ENCODE data around the gene KCNK3.

The KCNK3 gene

DNA sequence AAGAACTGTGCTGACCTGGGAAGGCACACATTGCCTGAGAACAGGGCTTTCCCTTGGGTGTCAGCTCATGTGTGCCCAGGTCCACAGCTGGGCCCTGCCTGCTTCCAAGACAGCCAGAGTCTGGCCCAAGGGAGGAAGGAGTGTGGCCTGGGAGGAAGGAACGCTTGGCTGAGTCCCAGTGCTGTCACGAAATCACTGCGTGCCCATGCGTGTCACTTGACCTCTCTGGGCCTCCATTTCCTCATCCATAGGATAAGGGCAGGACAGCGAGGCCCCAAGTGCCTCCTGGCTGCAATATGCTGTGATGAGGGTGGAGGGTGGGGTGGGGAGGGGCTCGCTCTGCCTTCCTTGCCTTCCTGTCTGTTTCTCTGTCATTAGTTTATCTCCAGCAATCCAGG is 642 bp upstream of the KCNK3 start:
- DNase-seq (ENCODE audit: low spot score), result no peak

DNA sequence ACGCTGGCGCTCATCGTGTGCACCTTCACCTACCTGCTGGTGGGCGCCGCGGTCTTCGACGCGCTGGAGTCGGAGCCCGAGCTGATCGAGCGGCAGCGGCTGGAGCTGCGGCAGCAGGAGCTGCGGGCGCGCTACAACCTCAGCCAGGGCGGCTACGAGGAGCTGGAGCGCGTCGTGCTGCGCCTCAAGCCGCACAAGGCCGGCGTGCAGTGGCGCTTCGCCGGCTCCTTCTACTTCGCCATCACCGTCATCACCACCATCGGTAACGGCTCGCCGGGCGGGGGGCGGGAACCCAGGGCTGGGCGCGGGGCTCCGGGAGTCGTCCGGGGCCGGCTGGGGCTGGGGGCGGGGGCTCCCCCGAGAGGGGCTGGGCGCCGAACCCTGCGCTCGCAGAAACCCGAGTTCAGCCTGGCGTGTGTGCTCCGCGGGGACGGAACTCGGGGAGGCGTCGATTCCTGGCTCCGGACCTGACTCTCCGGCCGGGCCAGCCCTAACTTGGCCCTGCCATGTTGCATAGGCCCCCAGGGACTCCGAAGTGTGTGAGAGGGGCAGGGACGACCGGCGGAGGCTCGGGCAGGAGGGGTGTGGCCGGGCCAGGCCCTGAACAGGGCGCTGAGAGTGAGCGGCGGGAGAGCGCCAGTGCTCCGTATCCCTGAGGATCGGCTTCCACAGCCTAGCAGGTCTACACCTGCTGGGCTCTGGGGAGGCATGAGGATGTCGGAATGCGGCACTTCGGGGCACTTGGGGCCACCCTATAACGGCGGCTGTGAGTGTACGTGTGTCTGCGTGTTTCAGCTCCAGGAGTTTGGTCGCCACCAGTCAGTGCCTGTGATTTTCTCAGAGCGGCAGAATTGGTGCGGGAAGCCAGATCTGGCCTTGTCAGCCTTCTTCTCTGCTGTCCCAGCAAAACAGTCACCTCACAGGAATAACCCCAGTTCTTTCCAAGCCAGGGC is 651 bp downstream of the KCNK3 start:
- DNase-seq (ENCODE audit: low spot score), result no peak

DNA sequence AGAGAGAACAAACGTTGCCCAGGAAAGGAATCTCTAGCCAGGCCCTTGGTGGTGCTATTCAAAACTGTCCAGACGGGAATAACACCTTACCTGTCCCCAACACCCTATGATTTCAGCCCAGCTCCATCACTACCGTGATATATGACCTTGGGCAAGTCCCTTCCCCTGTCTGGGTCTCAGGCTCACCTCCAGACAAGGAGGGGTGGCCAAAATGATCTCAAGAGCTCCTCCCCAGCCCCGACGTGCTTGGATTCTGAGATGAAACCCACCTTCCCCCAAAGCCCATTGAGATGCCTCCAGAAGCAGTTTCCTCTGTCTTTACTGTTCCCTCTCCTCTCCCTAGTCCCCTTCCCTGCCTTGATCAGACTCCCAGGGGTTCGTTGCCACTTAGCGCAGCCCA is 1.5 kb downstream of the KCNK3 start:
- DNase-seq (ENCODE audit: low spot score), result no peak

DNA sequence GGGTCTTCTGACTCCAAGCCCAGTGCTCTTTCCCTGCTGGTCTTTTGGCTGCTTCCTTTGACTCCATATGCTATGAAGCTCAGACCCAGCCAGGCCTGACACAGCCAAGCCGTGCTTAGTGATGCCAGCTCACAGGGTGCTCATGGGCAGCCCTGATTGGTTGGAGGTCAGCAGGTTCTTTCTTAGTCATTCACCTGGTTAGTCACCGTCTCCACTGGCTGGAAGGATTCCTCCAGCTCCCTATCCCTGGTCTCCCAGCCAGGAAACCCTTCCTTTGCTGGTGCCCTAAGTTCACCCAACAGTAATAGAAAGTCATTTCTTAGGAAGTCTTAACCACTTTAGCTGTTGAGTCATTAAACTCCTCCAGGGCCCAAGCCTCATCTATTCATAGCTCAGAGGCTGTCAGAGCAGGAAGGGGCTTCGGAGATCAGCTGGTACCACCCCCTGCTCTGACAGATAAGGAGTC is 3.9 kb downstream of the KCNK3 start:
- no peak for DNase-seq (ENCODE audit: low spot score)

DNA sequence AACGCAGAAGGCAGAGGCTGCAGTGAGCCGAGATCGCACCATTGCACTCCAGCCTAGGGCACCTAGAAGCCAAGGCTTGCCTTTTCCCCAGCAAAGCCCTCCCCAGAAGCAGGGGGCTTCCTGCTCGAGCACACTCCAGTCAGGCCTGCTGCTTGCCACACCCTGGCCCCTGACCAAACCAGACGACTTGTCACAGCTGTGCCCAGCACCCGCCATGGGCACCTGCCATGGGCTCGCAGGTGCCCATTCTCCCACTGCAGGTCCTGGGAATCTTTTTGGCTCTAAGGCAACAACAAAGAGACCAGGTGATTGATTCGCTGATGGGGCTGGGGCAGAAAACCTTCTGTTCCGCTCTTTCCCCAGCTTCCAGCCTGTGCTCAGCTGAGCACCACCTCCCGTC is 4.9 kb downstream of the KCNK3 start:
- DNase-seq (ENCODE audit: low spot score), result no peak

DNA sequence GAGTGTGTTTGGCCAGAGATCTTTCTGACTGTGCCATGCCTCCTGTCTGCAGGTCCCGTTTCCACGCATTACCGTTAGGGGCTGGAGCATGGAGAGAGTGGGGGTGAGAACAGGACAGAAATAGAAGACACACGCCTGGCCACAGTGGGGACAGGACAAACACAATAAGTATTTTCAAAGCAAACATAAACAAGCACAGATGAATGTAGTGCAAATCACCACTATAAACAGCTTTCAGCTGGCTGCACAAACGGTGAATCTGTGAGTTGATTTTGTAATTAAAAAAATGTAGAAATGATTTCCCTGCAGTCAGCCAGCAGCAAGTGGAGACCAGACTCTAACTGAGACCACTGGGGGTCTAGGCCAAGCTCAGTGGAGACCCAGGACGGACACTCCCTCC is 6.8 kb downstream of the KCNK3 start:
- no peak for DNase-seq (ENCODE audit: low spot score)

DNA sequence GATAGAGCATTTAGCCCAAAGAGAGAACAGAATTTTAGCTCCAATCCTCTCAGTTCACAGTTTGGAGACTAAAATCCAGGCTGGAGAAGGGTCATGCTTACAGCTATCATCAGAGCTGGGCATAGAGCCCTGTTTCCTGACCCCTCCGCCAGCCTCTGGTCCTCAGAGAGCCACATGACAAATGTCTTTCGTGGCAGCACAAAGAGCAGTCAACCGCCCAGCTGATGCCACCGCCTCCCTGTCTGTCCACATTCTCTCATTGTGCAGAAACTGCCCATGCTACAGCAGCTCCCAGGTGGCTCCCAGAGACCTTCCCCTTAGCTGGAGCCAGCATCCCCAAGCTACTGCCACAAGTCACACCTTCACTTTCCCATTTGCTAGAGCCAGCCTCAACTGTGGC is 7.6 kb downstream of the KCNK3 start:
- DNase-seq (ENCODE audit: low spot score), result no peak

DNA sequence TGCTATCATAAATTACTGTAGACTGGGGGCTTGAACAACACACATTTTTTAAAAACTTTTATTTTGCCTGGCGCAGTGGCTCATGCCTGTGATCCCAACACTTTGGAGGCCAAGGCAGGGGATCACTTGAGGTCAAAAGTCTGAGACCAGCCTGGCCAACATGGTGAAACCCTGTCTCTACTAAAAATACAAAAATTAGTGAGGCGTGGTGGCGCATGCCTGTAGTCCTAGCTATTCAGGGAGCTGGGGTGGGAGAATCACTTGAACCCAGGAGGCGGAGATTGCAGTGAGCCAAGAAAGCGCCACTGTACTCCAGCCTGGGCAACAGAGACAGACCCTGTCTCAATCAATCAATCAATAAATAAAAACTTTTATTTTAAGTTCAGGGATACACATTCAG is 9.1 kb downstream of the KCNK3 start:
- no peak for DNase-seq (ENCODE audit: low spot score)

DNA sequence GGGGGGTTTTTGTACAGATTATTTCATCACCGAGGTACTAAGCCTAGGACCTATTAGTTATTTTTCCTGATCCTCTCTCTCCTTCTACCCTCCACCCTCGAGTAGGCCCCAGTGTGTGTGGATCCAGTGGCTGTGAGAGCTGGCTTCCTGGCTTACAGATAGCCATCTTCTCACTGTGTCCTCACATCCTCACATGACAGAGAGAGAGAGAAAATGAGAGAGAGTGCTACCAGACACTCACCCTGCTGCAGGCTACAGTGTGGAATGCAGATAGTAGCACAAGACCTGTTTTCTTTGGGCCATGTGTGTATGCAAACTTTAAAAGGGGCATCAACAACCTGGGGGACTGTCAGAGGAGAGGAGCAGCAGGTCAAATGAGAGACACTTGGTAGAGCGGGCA is 9.5 kb downstream of the KCNK3 start:
- DNase-seq (ENCODE audit: low spot score), result no peak

DNA sequence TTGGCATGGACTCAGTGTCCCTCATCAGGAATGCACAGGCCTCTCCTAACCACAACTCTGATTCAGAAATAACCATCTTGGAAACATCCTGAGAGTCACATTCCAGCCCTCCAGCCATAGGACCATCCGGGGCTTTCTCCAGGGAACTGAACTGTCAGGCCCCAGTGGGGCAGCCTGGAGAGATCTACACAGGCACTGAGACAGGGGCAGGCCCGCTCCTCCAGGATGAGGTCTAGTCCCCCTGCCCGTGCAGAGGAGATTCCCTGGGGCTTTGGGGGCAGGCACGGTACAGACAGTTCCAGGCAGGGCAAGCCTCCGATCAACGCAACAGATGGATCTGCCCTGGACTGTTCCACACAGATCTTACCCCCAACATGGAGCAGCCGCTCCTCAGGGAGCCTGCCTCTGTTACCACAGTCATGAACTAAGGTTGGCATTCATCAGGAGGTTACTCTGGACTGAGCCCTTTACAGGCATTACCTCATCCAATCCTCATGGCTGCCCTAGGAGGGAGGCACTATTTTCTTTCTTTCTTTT is 12.0 kb downstream of the KCNK3 start:
- no peak for DNase-seq (ENCODE audit: low spot score)

DNA sequence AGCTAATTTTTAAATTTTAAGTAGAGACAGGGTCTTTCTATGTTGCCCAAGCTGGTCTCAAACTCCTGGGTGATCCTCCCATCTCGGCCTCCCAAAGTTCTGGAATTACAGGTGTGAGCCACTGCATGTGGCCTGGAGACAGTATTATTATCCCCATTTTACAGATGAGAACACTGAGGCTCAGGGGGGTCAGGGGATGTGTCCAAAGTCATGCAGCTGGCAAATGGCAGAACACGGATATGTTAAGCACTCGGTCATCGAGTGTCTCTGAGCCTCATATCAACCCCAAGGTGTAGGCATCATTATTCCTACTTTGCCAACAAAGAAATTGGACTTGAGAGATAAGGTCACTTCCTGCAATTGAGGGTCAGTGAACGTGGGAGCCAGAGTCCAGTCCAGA is 12.6 kb downstream of the KCNK3 start:
- no peak for DNase-seq (ENCODE audit: low spot score)

DNA sequence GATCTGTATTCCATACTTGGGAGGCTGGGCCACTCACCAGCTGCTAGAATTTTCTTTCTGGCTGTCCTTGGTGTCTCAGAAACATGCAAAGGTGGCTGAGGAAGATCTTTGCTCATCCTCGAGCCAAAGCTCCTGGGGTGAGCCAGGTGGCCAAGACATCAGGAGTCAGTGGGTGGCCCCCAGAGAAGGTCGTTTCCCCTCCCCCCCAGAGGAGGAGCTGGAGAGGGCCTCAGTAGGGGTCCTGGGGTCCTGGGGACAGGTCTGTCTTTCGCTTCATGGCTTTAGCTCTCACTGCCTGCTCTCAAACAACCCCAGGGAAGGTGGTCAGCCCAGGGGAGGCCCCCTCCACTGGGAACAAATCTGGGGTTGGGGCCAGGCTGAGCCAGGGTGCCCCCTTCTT is 13.6 kb downstream of the KCNK3 start:
- no peak for DNase-seq (ENCODE audit: low spot score)

DNA sequence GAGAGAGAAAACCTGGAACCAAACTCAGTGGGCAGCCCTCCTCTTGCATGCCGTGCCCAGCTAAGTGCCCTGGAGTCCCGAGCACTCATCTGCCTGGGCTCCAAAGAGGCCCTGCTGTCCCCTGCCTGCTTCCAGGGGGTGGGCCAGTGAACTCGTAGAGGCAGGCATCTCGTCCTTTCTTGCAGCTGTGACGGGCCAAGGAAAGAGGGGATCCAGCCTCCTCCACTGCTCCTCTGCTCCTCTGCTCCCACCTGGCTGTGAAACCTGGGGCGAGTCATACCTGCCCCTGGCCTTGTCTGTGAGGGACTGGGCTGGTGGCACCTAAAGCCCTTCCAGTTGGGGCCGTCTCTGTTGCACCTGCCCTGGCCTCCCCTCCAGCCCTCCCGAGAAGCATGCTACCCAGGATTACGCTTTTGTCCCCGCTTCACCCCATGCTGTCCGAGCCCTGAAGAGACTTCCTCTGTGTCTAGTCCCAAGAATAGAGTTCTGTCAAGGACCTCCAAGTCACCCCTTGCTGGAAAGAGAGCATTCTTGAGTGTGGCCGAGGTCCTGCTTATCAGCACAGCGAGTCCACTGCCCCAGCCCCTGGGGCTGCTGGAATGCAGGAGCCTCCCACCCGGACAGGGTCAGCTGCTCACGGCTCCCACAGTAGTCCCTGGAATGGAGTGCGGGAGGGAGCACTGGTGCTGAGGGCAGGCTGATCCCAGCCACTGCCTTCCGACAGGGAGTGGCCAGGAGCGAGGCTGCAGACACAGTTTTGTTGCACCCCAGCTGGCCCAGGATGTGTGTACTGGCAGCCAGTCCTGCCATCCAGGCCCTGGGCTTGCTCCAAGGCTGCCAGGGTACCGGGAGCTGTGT is 14.3 kb downstream of the KCNK3 start:
- no peak for DNase-seq (ENCODE audit: low spot score)

DNA sequence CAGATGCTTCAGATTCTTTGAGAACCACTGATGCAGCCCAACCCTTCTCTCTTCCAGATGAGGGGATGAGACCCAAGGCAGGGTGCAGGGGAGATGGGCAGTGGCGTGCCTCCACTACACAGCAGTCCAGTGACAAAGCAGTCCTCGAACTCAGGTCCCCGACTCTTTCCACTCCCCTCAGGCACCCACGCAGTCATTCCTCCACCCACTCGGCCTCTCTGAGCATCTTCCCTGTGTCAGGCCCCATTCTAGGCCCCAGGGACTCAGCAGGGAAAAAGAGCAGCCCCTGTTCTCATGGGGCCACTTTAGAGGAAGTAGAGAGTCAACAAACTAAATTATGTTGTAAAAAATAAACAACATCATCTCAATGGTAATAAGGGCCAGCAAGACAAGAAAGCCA is 15.2 kb downstream of the KCNK3 start:
- no peak for DNase-seq (ENCODE audit: low spot score)

DNA sequence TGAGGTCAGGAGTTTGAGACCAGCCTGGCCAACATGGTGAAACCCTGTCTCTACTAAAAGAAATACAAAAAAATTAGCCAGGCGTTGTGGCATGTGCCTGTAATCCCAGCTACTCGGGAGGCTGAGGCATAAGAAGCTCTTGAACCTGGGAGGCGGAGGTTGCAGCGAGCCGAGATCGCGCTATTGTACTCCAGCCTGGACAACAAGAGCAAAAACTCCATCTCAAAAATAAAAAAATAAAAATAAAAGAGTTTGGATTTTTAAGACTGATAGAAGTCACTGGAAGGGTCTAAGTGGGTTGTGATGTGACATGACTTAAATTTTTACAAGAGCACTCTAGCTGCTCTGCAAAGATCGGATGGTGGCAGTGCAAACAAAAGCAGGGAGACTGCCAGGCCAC is 15.9 kb downstream of the KCNK3 start:
- no peak for DNase-seq (ENCODE audit: low spot score)

DNA sequence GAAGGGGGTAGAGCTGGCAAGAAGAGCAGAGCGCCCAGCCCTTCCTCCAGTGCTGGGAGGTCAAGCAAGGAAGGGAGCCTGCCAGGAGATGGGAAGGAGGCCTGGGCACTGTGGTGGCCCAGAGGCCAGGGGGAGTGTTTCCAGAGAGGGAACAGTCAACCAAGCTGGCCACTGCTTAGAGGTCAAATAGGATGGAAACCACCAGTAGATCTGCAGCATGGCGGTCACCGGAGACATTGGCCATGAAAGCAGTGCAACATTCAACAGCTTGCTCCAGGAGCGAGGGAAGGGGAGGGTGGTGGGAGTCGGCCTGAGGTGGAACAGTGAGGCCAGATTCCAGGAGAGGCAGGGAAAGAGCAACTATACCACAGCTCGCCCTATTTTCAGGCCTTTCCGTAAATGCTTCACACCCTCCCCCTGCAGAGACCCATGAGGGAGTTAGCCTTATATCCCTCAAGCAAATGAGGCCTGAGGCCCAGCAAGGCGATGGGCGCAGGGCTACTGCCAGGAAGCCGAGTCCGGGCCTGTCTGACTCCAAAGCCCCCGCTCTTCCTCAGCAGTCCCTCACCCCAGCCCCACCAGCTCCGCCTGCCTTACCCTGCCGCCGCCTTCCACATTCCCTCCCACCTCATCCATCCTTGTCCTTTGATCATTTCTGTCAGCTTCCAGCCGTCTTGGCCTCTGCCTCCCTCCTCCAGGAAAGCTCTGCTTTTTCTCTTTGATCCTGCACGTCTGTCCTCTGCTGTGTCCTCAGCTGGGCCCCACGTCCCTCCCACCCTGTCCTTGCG is 17.0 kb downstream of the KCNK3 start:
- no peak for DNase-seq (ENCODE audit: low spot score)

DNA sequence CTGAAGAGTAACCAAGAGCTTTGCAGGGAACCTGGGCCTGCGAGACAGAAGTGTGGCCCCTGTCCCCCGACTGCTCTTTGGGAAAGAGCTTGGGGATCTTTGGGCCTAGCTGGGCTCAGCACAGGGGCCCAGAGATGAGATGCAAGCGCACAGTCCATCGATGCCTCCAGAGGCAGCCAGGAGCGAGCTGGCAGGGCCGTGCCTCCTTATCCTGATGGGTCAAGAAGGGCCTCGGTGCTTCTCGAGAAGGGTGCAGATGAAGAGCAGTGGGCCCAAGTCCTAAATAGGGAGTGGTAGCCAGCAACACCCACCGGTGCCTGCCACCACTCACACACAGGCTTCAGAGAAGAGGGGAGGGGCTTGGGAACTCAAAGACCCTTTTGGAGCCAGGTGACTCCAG is 17.6 kb downstream of the KCNK3 start:
- DNase-seq (ENCODE audit: low spot score), result no peak

DNA sequence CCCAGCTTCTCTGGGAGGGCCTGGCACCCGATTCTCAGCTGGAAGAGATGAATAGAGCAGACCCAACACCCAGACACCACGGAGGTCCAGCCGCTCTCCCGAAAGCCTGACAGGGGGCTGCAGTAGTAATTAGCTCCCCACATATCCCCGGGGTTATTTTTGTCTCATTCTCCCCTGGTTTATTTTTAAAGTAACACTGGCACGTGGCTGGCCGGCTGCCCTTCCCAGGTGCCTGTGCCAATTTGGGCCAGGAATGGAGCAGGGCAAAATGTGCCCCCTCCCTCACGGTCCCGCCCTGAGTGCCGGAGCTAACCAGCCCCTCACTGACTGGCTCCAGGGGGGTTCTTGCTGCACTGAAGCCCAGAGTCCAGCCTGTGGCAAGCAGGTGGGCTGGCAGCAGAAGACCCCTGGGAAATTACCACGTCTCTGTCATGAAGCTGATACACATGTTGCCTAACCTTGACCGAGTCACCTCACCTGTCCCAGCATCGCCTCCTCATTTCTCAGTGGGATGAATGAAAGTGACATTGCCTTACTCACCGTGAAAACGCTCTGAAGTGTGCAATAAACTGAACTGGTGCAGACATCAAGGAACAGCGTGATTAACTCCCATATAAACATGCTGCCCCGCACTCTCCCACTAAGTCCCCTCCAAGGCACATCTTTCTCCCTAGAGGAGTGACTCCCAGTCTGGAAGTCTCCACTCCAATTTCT is 18.4 kb downstream of the KCNK3 start:
- DNase-seq (ENCODE audit: low spot score), result no peak

DNA sequence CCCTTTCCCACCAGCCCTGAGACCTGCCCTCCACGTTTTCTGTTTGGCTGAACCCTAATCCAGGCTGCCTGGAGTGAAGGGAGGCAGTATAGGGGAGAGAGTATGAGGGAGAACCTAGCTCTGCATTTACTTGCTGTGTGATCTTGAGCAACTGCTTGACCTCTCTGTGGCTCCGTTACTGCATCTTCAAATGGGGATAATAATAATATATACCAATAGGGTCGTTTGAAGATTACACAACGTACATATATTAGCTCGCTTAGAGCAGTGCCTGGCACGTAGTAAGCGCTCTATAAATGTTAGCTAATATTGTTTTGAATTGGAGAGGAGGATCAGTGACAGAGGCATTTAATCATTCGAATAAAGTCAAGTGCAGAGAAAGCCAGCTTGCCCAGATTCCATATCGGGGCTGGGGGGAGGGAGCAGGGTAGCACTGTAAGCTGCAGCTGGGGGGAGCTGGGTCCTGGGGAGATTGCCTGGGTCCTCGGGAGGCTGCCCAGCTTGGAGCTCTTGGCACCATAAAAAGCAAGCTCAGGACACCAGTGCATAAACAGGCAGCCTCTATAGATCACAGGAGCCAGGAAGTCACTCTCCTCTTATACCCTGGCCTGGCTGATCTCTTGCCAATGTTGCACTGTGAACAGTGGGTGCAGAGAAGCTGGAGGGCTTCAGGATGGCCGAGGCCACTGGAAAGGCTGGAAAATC is 19.1 kb downstream of the KCNK3 start:
- DNase-seq (ENCODE audit: low spot score), result no peak

Data from putamen (tissue), 1 donor.